Suprapubic skin (tissue), 4 donors: ENCODE measurements around the gene PAX4.

Experiments used
- POLR2A ChIP-seq, 2 donors: fragments of 450-650 bp; IDR thresholded peaks; one replicate each; pipeline ENCODE4 v1.6.1; 2017; ENCODE audit warnings: antibody characterized with exemption in 2 of 2, mild to moderate bottlenecking in 2 of 2, moderate library complexity in 2 of 2
- POLR2AphosphoS5 ChIP-seq, 3 donors: sonication (generic); formaldehyde crosslinking; IDR thresholded peaks; one replicate each; pipeline ENCODE4 v1.6.1; 2017; ENCODE audit warnings: antibody characterized with exemption in 3 of 3
- TF ChIP-seq, protein P1 (sequence below), 2 donors: fragments of 200-600 bp in 1 of 2; fragments of 450-650 bp in 1 of 2; sonication (generic) in 1 of 2; IDR thresholded peaks; one replicate each; pipeline ENCODE4 v1.5.1; 2016 to 2019; ENCODE audit warnings: antibody characterized with exemption in 2 of 2, mild to moderate bottlenecking in 1 of 2, moderate library complexity in 1 of 2

DNA sequence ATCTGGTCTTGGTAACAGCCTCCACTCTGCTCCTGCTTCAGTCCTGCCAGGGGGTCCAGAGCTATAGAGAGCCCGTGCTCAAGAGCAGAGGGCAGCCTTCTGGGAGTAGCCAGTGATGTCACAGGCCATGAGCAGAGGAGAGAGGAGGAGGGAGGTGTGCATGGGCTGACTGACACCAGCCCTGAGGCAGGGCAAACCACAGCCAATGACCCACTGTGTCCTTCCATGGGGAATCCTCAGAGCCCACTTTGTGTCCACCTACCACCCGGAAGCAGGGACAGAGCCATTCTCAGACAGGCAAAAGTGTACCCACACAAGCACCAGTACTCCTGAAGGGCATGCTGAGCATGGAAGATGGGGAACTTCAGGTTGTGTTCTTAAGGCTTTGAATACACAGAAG lies at the start of gene PAX4:
- TF ChIP-seq, protein P1, sequence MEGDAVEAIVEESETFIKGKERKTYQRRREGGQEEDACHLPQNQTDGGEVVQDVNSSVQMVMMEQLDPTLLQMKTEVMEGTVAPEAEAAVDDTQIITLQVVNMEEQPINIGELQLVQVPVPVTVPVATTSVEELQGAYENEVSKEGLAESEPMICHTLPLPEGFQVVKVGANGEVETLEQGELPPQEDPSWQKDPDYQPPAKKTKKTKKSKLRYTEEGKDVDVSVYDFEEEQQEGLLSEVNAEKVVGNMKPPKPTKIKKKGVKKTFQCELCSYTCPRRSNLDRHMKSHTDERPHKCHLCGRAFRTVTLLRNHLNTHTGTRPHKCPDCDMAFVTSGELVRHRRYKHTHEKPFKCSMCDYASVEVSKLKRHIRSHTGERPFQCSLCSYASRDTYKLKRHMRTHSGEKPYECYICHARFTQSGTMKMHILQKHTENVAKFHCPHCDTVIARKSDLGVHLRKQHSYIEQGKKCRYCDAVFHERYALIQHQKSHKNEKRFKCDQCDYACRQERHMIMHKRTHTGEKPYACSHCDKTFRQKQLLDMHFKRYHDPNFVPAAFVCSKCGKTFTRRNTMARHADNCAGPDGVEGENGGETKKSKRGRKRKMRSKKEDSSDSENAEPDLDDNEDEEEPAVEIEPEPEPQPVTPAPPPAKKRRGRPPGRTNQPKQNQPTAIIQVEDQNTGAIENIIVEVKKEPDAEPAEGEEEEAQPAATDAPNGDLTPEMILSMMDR (IDR thresholded peaks at IDR 0.05), result no peak
- TF ChIP-seq POLR2AphosphoS5 (IDR thresholded peaks at IDR 0.05), result no peak
- TF ChIP-seq POLR2A (IDR thresholded peaks at IDR 0.05), result no peak
